Left ventricle myocardium inferior (tissue), 1 donor: ENCODE results near the gene MTMR3. TPM values are rescaled to one million over a fixed set of nuclear protein-coding genes. Genes with fewer than 3 reads are reported as not detected.

ENCODE experiments used
- DNase-seq: peaks from one replicate; pipeline ENCODE4 v3.0.0-alpha.2; 2020
- H3K27ac ChIP-seq: fragments of 200-600 bp; replicated peaks from 2 replicates; pipeline ENCODE4 v1.8.0; 2021
- H3K27me3 ChIP-seq: fragments of 200-600 bp; 2 replicates; pipeline ENCODE4 v1.8.0; 2021; ENCODE audit warnings: low read depth
- H3K36me3 ChIP-seq: fragments of 200-600 bp; 2 replicates; pipeline ENCODE4 v1.8.0; 2021
- H3K4me1 ChIP-seq: fragments of 200-600 bp; 2 replicates; pipeline ENCODE4 v1.8.0; 2021
- H3K4me3 ChIP-seq: fragments of 200-600 bp; 2 replicates; pipeline ENCODE4 v1.8.0; 2021; ENCODE audit warnings: mild to moderate bottlenecking, moderate library complexity
- H3K9me3 ChIP-seq: fragments of 200-600 bp; replicated peaks from 2 replicates; pipeline ENCODE4 v1.8.0; 2021
- CTCF ChIP-seq: fragments of 200-600 bp; IDR thresholded peaks from 2 replicates; pipeline ENCODE4 v1.8.0; 2021; ENCODE audit warnings: antibody characterized with exemption, mild to moderate bottlenecking, borderline replicate concordance
- intact Hi-C: fragments of 100-400 bp; cut with micrococcal nuclease; formaldehyde crosslinking; loops from one replicate; pipeline ENCODE4 v1.11.0; 2022
- total RNA-seq: library from RNA; stranded (reverse); fragmentation: NEBNext Ultra II Directional; extraction: Animal tissue kit (Norgen Biotek cat#: 25700); gene quantifications from one replicate; pipeline ENCODE4 v1.2.1, GENCODE V29; 2021
- donor health status: DM: no; HTN: yes; CAD: no; lungs with severe emphysema.

Gene MTMR3
- total RNA-seq, 1 donor from 2014 or later: 31.3 TPM

GRCh38 chr22:29882716-29883044 lies 294 bp upstream of the MTMR3 start:
- no peaks in the 10 kb centered on the region for H3K9me3 ChIP-seq
- TF ChIP-seq CTCF: no peak
- no peak for DNase-seq
- H3K27ac ChIP-seq: peak overlapping the region; percentile 99
- H3K4me3 ChIP-seq: peak overlapping the region; percentile 96
- H3K36me3 ChIP-seq: no peaks in the 10 kb centered on the region
- peaks cover 46% of the 10 kb centered on the region for H3K4me1 ChIP-seq
- no peaks in the 10 kb centered on the region for H3K27me3 ChIP-seq
- intact Hi-C loops: no loop called here

GRCh38 chr22:29883775-29884097 lies 762 bp downstream of the MTMR3 start:
- H3K4me1 ChIP-seq: peaks cover 53% of the 10 kb centered on the region
- H3K4me3 ChIP-seq: peak overlapping the region; percentile 96
- no peaks in the 10 kb centered on the region for H3K27me3 ChIP-seq
- intact Hi-C loops: no loop called here
- H3K9me3 ChIP-seq: no peaks in the 10 kb centered on the region
- no peak for DNase-seq
- H3K36me3 ChIP-seq: no peaks in the 10 kb centered on the region
- no peak for TF ChIP-seq CTCF
- H3K27ac ChIP-seq: peak overlapping the region; percentile 99

GRCh38 chr22:29885610-29886009 lies 2.6 kb downstream of the MTMR3 start:
- no peak for TF ChIP-seq CTCF
- H3K9me3 ChIP-seq: no peaks in the 10 kb centered on the region
- peak overlapping the region; percentile 1 for H3K4me3 ChIP-seq
- H3K27ac ChIP-seq: no peak overlapping the region
- DNase-seq: no peak
- peaks cover 62% of the 10 kb centered on the region for H3K4me1 ChIP-seq
- H3K36me3 ChIP-seq: no peaks in the 10 kb centered on the region
- H3K27me3 ChIP-seq: no peaks in the 10 kb centered on the region
- intact Hi-C loops: no loop called here

- TF ChIP-seq CTCF: no peak
- no peak overlapping the region for H3K27ac ChIP-seq
- H3K27me3 ChIP-seq: no peaks in the 10 kb centered on the region
- H3K9me3 ChIP-seq: no peaks in the 10 kb centered on the region
- peaks cover 68% of the 10 kb centered on the region for H3K4me1 ChIP-seq
- no peaks in the 10 kb centered on the region for H3K36me3 ChIP-seq
- intact Hi-C loops: no loop called here
- DNase-seq: no peak
- no peak overlapping the region for H3K4me3 ChIP-seq
Measured at GRCh38 chr22:29886596-29886995, 3.6 kb downstream of the MTMR3 start.

- no peak overlapping the region for H3K27ac ChIP-seq
- DNase-seq: no peak
- no peak for TF ChIP-seq CTCF
- no peaks in the 10 kb centered on the region for H3K36me3 ChIP-seq
- no peak overlapping the region for H3K4me3 ChIP-seq
- no peaks in the 10 kb centered on the region for H3K9me3 ChIP-seq
- peaks cover 74% of the 10 kb centered on the region for H3K4me1 ChIP-seq
- intact Hi-C loops: no loop called here
- no peaks in the 10 kb centered on the region for H3K27me3 ChIP-seq
Measured at GRCh38 chr22:29887358-29887757, 4.4 kb downstream of the MTMR3 start.

- H3K9me3 ChIP-seq: no peaks in the 10 kb centered on the region
- intact Hi-C loops: no loop called here
- H3K27ac ChIP-seq: no peak overlapping the region
- DNase-seq: no peak
- no peak for TF ChIP-seq CTCF
- H3K4me3 ChIP-seq: no peak overlapping the region
- peaks cover 64% of the 10 kb centered on the region for H3K4me1 ChIP-seq
- H3K36me3 ChIP-seq: no peaks in the 10 kb centered on the region
- no peaks in the 10 kb centered on the region for H3K27me3 ChIP-seq
Measured at GRCh38 chr22:29890760-29891159, 7.8 kb downstream of the MTMR3 start.
